ENCODE data around the gene SPATS1. TPM values are rescaled to one million over a fixed set of nuclear protein-coding genes. Genes with fewer than 3 reads are reported as not detected.

The SPATS1 gene
- total RNA-seq: 1.8 TPM
- long read RNA-seq, partial matches to known transcripts: 0 of 1 reads
- long read RNA-seq, other reads (novel, unspliced or antisense): 1 of 1 reads

GRCh38 chr6:44342489-44342888 is at the start of gene SPATS1:
TSS of gene SPATS1 (plus strand) at chr6:44342650. CDS start at chr6:44343096, 446 bp downstream.
- H3K27me3 ChIP-seq (ENCODE audit: low read depth): peaks cover 24% of the 10 kb centered on the region

GRCh38 chr6:44292661-44293365 is 49.6 kb upstream of the SPATS1 start:
- no peak for TF ChIP-seq CTCF (IDR thresholded peaks at IDR 0.05)
- H3K4me3 ChIP-seq: no peak overlapping the region
- peaks cover 85% of the 10 kb centered on the region for H3K27me3 ChIP-seq (ENCODE audit: low read depth)
- no peaks in the 10 kb centered on the region for H3K36me3 ChIP-seq
- no peaks in the 10 kb centered on the region for H3K9me3 ChIP-seq
- ATAC-seq (no peak), DNase-seq (no peak)
- intact Hi-C loops (cut with DNase I): no loop called here
- H3K27ac ChIP-seq: no peak overlapping the region
- peaks cover 12% of the 10 kb centered on the region for H3K4me1 ChIP-seq

More at GRCh38 chr6:44342489-44342888, at the start of gene SPATS1:
- no peak for TF ChIP-seq CTCF (IDR thresholded peaks at IDR 0.05)
- peak in 1 of 2 donors; percentile 15 for ATAC-seq
- H3K4me1 ChIP-seq: no peaks in the 10 kb centered on the region
- intact Hi-C loops (cut with DNase I): no loop called here
- peak within 1 kb of the TSS; percentile 28 for H3K4me3 ChIP-seq
- H3K36me3 ChIP-seq: no peaks in the 10 kb centered on the region
- H3K9me3 ChIP-seq: no peaks in the 10 kb centered on the region
- no peak within 1 kb of the TSS for H3K27ac ChIP-seq
- DNase-seq: no peak

DNA sequence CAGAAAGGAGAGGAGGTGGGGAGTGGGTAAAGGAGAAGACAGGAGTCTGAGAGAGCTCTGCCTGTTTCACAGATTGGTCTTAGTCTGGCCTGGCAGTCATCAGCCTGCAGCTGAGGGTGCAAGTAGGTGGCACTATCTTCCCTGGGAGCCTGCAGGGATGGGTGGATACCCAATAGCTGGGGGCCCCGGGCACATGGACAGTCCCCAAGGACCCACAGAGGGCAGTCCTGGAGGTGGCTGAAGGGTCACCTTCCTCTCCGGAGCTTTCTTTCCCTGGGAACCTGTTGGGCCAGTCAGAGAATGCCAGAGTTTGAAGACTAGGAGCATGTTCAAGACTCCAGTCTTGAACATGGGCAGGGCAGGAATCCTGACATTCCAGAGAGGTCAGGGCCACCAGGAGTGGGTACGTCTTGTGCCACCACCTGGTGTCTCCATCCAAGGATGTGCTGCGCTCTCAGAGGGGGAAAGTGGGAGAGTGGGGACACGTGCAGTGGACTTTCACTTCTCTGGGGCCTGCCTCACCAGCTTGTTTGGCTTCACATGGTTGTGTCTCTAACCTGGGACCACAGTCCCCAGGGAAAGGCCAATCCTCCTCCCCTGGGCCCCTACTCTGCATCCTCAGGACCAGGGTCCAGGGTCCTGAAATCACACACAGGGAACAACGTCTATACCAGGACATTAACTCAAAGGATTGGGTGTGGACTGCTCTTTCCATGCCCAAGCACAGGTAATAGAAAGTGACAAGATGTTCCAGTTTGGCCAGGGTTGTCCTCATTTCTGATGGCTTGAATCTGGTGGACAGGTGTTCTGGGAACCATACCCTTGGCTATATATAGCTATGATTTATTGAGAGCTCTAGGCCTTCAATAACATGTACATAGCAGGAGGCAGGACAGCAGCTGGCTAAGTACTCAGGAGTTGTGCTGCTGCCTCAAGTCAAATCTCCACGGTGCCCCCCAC is 47.3 kb upstream of the SPATS1 start:
- DNase-seq: no peak
- H3K4me1 ChIP-seq: peaks cover 14% of the 10 kb centered on the region
- peaks cover under 1% of the 10 kb centered on the region for H3K36me3 ChIP-seq
- intact Hi-C loops (cut with DNase I): no loop called here
- peaks cover 79% of the 10 kb centered on the region for H3K27me3 ChIP-seq (ENCODE audit: low read depth)
- no peak for ATAC-seq
- TF ChIP-seq CTCF (IDR thresholded peaks at IDR 0.05): no peak
- no peaks in the 10 kb centered on the region for H3K9me3 ChIP-seq
- no peak overlapping the region for H3K27ac ChIP-seq
- H3K4me3 ChIP-seq: no peak overlapping the region

- Histone ChIP-seq H3K9me3 (no peaks in the 10 kb centered on the region), H3K4me3 (peak overlapping the region; percentile 55), H3K4me1 (peaks cover 14% of the 10 kb centered on the region), H3K27me3 (ENCODE audit: low read depth) (peaks cover 58% of the 10 kb centered on the region), H3K36me3 (peaks cover 23% of the 10 kb centered on the region), H3K27ac (no peak overlapping the region)
- DNase-seq (peak; percentile 60), ATAC-seq (peak; percentile 78)
- no peak for TF ChIP-seq CTCF (IDR thresholded peaks at IDR 0.05)
- intact Hi-C loops (cut with DNase I): no loop called here
These were observed 45.1 kb upstream of the SPATS1 start for GRCh38 chr6:44297063-44298038.

All from lower lobe of right lung (tissue), 2 donors.